AML-193 (cell line): ENCODE measurements around the gene SPDYE5.
"Not testable (repeated sequence)": the region's sequence is repeated elsewhere in the genome, so short reads cannot be mapped to it uniquely, and the experiment has no call there.

Experiments used
- DNase-seq, 2 experiments: peaks; one replicate each; lab custom pipeline; 2025; lab: John Stamatoyannopoulos, UW

SPDYE5 gene, protein sequence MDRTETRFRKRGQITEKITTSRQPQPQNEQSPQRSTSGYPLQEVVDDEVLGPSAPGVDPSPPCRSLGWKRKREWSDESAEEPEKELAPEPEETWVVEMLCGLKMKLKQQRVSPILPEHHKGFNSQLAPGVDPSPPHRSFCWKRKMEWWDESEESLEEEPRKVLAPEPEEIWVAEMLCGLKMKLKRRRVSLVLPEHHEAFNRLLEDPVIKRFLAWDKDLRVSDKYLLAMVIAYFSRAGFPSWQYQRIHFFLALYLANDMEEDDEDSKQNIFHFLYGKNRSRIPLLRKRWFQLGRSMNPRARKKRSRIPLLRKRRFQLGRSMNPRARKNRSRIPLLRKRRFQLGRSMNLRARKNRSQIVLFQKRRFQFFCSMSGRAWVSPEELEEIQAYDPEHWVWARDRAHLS

GRCh38 chr7:75492020-75492419 is at the start of gene SPDYE5:
Gene SPDYE5, plus strand, starts transcription at chr7:75492320. Its CDS starts 1,728 bp downstream, at chr7:75494048.
- not testable (repeated sequence) for DNase-seq

- not testable (repeated sequence) for DNase-seq
Observed at GRCh38 chr7:75442465-75443111, 49.5 kb upstream of the SPDYE5 start.

DNA sequence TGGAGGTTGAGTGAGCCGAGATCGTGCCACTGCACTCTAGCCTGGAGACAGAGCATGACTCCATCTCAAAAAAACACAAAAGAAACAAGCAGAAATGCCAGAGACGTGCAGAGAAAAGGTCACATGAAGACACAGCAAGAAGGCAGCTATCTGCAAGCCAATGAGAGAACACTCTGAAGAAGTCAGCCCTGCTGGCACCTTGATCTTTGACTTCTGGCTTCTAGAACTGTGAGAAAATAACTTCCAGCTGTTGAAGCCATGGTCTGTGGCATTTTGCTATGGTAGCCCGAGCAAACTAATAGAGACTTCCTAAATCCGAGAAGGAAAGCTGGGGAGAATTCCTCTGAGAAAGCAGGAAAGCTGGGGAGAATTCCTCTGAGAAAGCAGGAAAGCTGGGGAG is 42.2 kb upstream of the SPDYE5 start:
- not testable (repeated sequence) for DNase-seq

DNA sequence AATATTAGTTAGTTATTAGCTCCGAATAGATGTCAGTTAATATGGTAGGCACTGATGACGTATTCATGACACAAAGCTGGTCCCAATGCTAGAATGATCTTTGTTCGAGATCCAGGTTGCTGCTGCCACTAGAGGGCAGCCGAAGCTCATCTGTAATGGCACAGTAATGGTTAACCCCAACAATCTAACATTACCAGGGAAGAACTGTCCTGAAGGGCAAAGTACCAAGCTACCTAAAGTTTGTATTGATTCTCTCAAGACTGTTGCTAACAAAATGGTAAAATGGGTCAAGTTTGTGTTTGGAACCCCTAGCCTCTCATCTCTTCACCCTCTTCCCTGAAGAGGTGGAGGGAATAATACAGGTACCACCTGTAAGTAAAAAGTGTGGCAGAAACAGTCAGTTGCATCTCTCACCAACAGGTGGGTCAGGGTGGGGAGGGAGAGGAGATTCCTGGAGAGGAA is 39.6 kb upstream of the SPDYE5 start:
- DNase-seq: not testable (repeated sequence)

- not testable (repeated sequence) for DNase-seq
Observed at GRCh38 chr7:75456403-75456802, 35.7 kb upstream of the SPDYE5 start.

DNA sequence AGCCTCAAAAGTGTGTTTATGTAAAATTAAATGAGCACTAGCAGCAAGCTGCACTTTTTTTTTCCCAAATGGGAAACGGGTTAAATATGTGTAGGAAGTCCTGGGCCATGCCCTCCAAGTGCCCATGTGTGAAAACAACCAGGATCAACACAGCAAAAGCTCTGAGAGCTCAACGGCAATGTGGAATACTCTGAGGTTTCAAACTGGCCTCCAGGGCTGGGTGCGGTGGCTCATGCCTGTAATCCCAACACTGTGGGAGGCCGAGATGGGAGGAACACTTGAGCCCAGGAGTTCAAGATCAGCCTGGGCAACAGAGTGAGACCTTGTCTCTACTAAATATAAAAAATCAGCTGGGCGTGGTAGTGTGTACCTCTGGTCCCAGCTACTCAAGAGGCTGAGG is 34.1 kb upstream of the SPDYE5 start:
- DNase-seq: not testable (repeated sequence)

DNA sequence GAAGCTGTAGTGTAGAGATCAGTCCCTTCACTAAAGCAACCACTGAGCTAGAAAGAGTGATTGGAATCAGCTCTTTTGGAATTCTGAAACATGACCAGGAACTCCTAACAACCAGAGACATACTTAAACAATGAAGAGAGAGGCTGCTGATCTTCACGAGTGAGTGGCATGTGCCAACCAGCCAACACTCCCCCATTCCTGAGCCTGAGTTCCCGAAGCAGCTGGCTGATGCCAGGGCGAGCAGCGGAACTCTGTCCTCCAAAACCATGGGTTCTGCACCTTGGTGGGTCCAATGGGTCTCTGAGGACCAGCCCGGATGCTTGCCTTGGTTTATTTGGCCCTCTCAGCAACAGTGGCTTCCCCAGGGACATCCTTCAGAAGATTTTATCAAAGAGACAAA is 31.6 kb upstream of the SPDYE5 start:
- DNase-seq: not testable (repeated sequence)

- DNase-seq: not testable (repeated sequence)
Observed at GRCh38 chr7:75470166-75470565, 22.0 kb upstream of the SPDYE5 start.

DNA sequence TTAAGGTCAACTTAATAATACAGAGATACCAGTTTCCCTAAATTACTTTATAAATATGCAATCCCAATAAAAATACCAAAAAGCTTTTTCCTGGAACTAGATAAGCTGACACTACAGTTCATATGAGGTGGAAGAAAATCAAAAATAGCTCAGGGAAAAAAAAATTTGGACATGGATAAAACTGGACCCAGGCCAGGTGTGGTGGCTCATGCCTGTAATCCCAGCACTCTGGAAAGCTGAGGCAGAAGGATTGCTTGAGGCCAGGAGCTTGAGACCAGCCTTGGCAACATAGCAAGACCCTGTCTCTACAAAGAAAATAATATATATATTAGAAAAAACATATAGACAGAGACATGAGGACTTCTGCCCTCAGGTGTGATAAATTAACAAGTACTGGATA is 14.7 kb upstream of the SPDYE5 start:
- not testable (repeated sequence) for DNase-seq

GRCh38 chr7:75480313-75480712 is 11.8 kb upstream of the SPDYE5 start:
- not testable (repeated sequence) for DNase-seq

GRCh38 chr7:75485355-75485978 is 6.7 kb upstream of the SPDYE5 start:
- DNase-seq: not testable (repeated sequence)

DNA sequence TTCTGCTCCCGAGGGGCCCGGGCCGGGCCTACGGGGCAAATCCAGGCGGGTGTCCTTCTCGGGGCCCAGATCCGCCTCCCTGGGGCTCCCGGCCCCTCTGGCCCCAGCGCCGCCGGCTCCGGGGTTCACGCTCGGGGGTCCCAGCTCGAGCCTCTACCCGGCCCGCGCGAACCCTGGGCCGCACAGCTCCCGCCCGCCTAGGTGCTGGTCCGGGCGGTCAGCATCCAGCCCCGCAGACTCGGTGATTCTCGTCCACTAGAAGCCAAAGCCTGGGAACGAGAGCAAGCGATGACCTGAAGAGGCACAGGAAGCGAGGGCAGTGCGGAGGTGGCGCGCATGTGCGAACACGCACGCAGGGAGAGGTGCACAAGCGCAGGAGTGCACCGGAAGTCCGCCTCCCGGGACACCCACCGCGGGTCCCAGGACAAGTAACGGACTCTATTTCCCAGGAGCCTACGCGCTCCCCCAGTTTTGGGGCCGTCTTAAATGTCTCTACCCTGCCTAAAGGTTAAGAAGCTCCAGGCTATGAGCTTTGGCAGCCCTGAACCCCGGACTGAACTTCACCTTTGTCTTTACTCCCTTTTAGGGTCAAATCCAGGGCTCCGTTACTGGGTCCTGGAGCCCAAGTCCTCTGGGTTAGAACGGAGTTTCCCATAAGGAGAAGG is 6.0 kb upstream of the SPDYE5 start, which contains the start of gene POM121C:
Gene POM121C, minus strand, starts transcription at position 321 of the 665 bp plus-strand sequence. CDS start 44,803 bp downstream, outside the sequence.
- DNase-seq: peak; percentile 72 to 74

DNA sequence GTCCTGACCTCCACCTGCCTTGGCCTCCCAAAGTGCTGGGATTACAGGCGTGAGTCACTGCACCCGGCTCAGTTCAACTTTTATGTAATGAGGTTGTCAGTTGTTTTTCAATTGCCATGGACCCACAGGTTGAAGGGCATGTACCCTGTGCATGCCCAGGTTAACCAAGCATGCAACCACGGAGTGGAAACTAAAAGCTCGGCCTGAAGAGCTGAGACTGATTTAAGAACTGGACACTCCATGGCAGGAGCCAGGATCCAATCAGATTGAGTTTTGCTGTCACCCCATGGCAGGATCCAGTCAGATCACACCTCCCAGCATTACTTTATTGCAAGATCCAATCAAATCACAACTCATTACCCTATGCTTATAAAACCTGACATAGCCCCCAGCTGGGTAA is 16.9 kb downstream of the SPDYE5 start:
- not testable (repeated sequence) for DNase-seq

- DNase-seq: not testable (repeated sequence)
Observed at GRCh38 chr7:75518842-75519241, 26.7 kb downstream of the SPDYE5 start.

- not testable (repeated sequence) for DNase-seq
Observed at GRCh38 chr7:75521727-75522126, 29.6 kb downstream of the SPDYE5 start.

DNA sequence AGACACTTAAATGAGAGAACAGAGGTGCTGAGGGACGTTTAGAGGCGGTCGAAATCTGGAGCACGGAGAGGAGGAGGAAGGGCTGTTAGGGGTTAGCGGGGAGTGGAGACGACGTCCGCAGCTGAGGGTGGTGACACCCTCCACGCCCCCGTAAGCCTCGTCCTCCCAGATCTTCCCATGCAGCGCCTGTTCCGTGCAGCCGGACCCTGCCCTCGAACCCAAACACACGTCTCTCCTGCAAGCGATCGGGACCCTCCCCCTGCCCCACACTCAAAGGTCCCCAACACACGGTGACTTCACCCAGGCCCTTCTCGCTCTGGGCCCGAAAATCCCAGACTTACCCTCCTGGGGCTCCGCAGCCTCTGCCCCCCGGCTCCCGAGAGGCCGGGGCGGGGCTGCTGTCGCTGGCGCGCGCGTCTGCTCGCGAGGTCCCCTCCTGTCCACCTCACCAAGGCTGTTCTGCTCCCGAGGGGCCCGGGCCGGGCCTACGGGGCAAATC is 35.2 kb downstream of the SPDYE5 start:
- DNase-seq: not testable (repeated sequence)

- DNase-seq: no peak
Observed at GRCh38 chr7:75531359-75531821, 39.3 kb downstream of the SPDYE5 start.

DNA sequence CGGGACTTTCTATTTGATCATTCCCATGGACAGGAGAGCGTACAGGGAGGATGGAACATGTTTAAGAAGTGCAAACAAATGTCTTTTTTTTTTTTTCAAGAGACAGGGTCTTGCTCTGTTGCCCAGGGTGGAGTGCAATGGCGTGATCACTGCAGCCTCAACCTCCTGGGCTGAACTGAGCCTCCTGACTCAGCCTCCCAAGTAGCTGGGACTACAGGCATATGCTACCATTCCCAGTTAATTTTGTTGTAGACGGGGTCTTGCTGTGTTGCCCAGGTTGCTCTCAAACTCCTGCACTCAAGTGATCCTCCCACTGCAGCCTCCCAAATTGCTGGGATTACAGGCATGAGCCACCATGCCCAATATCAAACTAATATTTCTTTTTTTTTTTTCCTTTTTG is 40.5 kb downstream of the SPDYE5 start:
- DNase-seq: no peak

- DNase-seq: no peak
Observed at GRCh38 chr7:75533926-75534325, 41.8 kb downstream of the SPDYE5 start.

- DNase-seq: peak; percentile 80 to 91
Observed at GRCh38 chr7:75534727-75535307, 42.7 kb downstream of the SPDYE5 start.

DNA sequence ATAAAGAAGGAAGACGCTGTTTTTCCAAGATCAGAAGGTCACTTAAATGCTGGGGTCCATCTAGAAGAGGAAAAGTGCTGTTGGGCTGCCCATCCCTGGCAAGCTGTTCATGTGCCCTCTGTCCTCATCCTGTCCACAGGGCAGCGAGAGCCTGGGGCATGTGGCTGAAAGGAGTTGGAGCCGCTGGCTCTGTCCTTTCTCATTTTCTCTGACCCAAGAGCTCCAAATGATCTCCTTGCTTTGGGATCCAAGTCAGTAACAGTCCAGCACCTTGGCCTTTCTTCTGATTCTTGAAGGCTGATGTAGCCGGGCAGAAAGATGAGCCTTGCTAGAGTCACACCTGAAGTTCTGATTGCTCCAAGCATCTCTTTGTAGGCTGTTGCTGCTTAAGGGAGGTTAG is 44.4 kb downstream of the SPDYE5 start:
- no peak for DNase-seq
